ENCODE measurements around the gene EFCC1. TPM values are rescaled to one million over a fixed set of nuclear protein-coding genes. Genes with fewer than 3 reads are reported as not detected.

EFCC1 gene
- total RNA-seq, 1 donor: not detected

DNA sequence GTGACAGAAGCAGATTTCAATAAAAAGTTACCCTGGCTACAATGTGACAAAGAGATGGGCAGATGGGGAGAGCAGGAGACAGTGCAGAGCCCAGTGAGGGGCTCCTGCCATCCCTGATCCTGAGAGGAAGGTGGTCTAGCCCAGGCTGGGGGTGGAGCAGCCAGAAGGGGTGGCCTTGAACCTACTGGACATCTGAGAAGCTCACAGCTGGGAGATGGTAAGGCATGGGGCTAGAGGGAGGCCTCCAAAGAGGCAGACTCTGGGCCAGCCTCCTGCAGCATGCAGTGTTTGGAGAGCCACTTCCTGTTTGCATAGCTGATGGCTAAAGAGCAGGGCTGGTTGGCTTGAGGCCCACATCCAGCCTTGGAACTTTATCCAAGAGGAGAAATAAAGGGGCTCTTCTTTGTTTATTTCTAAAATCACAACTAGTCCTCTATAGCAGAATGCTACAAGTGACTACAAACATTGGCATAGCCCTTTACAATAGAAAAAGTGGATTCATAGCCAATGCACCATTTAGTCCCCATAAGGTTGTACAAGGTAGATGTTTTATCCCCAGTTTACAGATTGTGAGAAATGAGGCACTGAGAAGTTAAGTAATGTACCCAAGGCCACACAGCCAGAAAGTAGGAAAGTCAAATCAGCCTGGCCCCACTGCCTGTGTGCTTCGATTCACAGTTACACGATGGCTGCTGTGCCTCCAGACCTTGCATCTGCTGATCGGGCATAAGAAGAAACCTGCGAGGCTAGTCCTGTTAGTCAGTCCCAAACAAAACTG, 4.6 kb downstream of the EFCC1 start:
- DNase-seq (ENCODE audit: low read depth): peak; percentile 40
- TF ChIP-seq, protein P1, sequence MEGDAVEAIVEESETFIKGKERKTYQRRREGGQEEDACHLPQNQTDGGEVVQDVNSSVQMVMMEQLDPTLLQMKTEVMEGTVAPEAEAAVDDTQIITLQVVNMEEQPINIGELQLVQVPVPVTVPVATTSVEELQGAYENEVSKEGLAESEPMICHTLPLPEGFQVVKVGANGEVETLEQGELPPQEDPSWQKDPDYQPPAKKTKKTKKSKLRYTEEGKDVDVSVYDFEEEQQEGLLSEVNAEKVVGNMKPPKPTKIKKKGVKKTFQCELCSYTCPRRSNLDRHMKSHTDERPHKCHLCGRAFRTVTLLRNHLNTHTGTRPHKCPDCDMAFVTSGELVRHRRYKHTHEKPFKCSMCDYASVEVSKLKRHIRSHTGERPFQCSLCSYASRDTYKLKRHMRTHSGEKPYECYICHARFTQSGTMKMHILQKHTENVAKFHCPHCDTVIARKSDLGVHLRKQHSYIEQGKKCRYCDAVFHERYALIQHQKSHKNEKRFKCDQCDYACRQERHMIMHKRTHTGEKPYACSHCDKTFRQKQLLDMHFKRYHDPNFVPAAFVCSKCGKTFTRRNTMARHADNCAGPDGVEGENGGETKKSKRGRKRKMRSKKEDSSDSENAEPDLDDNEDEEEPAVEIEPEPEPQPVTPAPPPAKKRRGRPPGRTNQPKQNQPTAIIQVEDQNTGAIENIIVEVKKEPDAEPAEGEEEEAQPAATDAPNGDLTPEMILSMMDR (IDR thresholded peaks at IDR 0.05; ENCODE audit: insufficient read depth, low read length): no peak
- no peak overlapping the region for H3K4me3 ChIP-seq (ENCODE audit: low read depth, low read length)

DNA sequence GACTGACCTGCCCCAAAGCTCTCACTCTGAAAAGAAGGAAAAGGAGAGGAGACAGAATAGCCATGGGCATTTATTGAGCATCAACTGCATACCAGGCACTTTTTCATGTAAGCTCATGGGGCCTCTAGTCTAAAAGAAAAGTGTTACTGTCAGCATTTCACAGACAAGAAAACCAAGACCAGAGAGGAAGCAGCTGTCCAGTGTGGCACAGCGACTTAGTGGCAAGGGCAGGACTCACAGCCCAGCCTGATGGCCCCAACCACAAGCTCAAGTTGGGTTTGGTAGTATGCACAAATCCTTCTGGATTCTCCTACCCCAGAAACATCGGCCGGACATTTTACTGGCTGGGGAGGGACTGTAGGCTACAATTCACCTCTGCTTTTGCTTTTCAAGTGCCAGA, 5.8 kb downstream of the EFCC1 start:
- TF ChIP-seq, protein P1 (IDR thresholded peaks at IDR 0.05; ENCODE audit: insufficient read depth, low read length): no peak
- DNase-seq (ENCODE audit: low read depth): no peak
- H3K4me3 ChIP-seq (ENCODE audit: low read depth, low read length): no peak overlapping the region

DNA sequence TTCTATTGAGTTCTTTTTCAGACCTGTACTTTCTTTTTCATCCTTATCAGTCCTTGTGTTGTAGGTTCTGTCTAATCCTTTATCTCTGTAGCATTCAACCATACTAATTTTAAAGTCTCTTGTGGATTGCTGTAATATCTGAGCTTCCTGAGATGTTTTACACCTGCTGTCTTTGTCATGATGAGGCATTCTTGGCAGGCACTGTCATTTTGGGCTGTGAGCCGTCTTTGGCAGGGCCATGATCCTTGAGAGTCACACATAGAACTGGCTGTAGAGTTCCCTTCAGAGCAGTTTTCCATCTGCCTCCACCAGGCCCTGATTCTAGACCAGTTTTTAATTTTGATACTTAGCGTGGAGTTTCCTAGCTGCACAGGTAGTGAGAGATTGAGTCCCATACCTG, 6.7 kb downstream of the EFCC1 start:
- TF ChIP-seq, protein P1 (IDR thresholded peaks at IDR 0.05; ENCODE audit: insufficient read depth, low read length): no peak
- no peak for DNase-seq (ENCODE audit: low read depth)
- no peak overlapping the region for H3K4me3 ChIP-seq (ENCODE audit: low read depth, low read length)

DNA sequence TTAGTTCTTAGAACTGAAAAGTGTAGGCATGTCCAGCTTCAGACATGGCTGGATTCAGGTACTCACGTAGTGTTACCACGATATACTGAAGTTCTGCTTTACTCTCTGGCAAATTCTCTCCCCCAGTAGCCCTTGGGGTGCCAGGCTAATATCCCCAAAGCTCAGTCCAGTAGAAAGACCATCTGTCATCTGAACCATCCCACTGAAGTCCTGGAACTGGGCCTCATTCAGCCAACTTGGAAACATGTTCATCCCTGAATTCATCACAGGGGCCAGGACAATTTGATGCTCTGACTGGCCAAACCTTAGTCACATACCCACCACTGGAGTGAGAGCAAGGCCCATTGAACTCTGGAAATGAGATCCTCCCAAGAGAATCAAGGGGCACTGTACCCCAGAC, 8.2 kb downstream of the EFCC1 start:
- no peak overlapping the region for H3K4me3 ChIP-seq (ENCODE audit: low read depth, low read length)
- DNase-seq (ENCODE audit: low read depth): no peak
- TF ChIP-seq, protein P1 (IDR thresholded peaks at IDR 0.05; ENCODE audit: insufficient read depth, low read length): no peak

DNA sequence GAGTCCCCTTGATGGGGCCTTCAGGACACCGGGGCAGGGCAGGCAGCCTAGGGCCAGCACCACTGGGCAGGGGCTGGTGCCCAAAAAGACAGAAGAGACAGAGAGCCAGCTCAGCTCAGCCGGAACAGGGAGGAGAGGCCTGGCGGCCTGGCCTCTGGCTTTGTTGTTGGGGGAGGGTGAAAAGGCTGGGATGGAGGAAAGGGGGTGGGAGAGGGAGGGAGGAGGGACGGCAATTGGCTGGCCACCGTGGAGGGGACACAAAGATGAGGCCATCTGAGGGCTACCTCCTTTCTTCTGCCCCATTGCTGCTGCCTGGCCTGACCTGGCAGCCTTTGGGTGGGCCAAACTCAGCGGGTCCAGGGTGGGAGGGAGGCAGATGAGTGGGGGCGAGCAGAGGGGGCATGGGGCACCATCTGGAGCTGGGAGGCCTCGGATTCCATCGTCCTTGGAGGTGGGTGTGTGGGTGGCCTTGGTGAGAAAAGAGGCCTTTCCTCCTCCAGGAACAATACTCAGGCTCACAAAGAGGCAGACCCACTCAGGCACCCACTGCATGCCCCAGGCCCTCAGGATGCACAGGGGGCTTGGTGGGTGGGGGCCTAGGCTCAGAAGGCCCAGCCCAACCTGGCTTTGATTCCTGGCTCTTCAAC, 9.3 kb downstream of the EFCC1 start:
- TF ChIP-seq, protein P1 (IDR thresholded peaks at IDR 0.05; ENCODE audit: insufficient read depth, low read length): no peak
- H3K4me3 ChIP-seq (ENCODE audit: low read depth, low read length): no peak overlapping the region
- no peak for DNase-seq (ENCODE audit: low read depth)

DNA sequence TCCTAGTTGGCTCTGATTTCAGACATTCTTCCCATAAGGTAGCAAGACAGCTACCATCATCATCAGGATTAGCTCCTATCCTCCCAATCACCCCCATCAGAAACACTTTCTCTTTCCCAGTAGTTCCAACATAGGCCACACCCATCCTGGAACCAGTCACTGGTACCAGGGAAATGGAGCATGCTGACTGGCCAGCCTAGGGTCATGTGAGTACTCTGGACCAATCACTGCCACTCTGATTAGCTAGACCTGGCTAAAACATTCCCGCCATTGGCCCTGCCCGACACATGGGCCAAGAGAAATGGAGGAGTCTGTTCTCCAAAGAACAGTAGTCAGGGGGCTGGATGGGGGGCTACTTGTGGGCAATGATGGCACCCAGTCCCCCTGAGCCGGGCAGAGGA, 12.4 kb downstream of the EFCC1 start:
- no peak overlapping the region for H3K4me3 ChIP-seq (ENCODE audit: low read depth, low read length)
- DNase-seq (ENCODE audit: low read depth): no peak
- TF ChIP-seq, protein P1 (IDR thresholded peaks at IDR 0.05; ENCODE audit: insufficient read depth, low read length): no peak
